GM12878 (cell line): ENCODE data around the gene ATP13A1. TPM values are rescaled to one million over a fixed set of nuclear protein-coding genes. Genes with fewer than 3 reads are reported as not detected.
A peak's percentile ranks its signal among the peaks of the same experiment; 100 is the strongest.

ENCODE experiments used
- ATAC-seq: fragments of 200-7000 bp; cut with Tn5 transposase; 3 replicates; pipeline ENCODE4 v1.9.1; 2020; ENCODE audit warnings: mild to moderate bottlenecking, moderate library complexity
- BruUV-seq: library from RNA; stranded (reverse); fragments of 400-500 nt; replicated peaks from 2 replicates; lab custom pipeline; 2021; lab: Mats Ljungman, UMichigan
- CTCF ChIA-PET: fragments of 300-600 bp; sonication (Branson Sonifier 250); formaldehyde crosslinking; extraction: SDS; loops from one replicate; lab custom pipeline; 2021; ENCODE audit warnings: inconsistent platforms; lab: Yijun Ruan, JAX
- POLR2A ChIA-PET: fragments of 350-600 bp; formaldehyde crosslinking; extraction: SDS; loops from one replicate; lab custom pipeline; 2021; ENCODE audit warnings: inconsistent platforms; lab: Charles Lee
- RAD21 ChIA-PET: fragments of 300-600 bp; sonication (Branson Sonifier 250); formaldehyde crosslinking; loops from one replicate; lab custom pipeline; 2023; ENCODE audit warnings: antibody characterized with exemption; ENCODE audit not compliant: unreplicated experiment; lab: Charles Lee
- SMC1A ChIA-PET: fragments of 300-600 bp; sonication (Branson Sonifier 250); formaldehyde crosslinking; loops from one replicate; lab custom pipeline; 2023; ENCODE audit not compliant: unreplicated experiment, uncharacterized antibody; lab: Charles Lee
- DNase-seq: peaks from one replicate; pipeline ENCODE4 v3.0.0-alpha.2; 2011; ENCODE audit warnings: low read depth, low spot score
- FAIRE-seq: peaks from 3 replicates; lab custom pipeline; 2011; peaks lifted over from hg19 to GRCh38; lab: Jason Lieb, UNC
- H2AFZ ChIP-seq: 2 replicates; pipeline ENCODE4 v1.6.0; 2011; ENCODE audit warnings: low read depth, low read length, control low read depth; ENCODE audit not compliant: control insufficient read depth
- H3K27ac ChIP-seq: 2 replicates; pipeline ENCODE4 v1.5.1; 2011; ENCODE audit warnings: control low read depth; ENCODE audit not compliant: control insufficient read depth, insufficient read depth
- H3K27me3 ChIP-seq, 2 experiments: replicated peaks in 1 of 2; 2 replicates each; pipeline versions ENCODE4 v1.6.0 to v1.6.1; 2011; ENCODE audit warnings: low read length in 1 of 2; ENCODE audit not compliant: control insufficient read depth in 2 of 2, insufficient read depth in 2 of 2
- H3K36me3 ChIP-seq, 2 experiments: 2 replicates each; pipeline ENCODE4 v1.5.1; 2011; ENCODE audit warnings: low read length in 1 of 2; ENCODE audit not compliant: control insufficient read depth in 2 of 2, insufficient read depth in 2 of 2
- H3K4me1 ChIP-seq: 2 replicates; pipeline ENCODE4 v1.6.1; 2011; ENCODE audit warnings: mild to moderate bottlenecking, low read length, moderate library complexity, mixed read lengths; ENCODE audit not compliant: control insufficient read depth, insufficient read depth
- H3K4me2 ChIP-seq: 2 replicates; pipeline ENCODE4 v1.6.0; 2011; ENCODE audit warnings: control low read depth; ENCODE audit not compliant: control insufficient read depth, insufficient read depth
- H3K4me3 ChIP-seq: fragments of 200-600 bp; sonication (generic); 2 replicates; pipeline ENCODE4 v1.5.1; 2016
- H3K79me2 ChIP-seq: 2 replicates; pipeline ENCODE4 v1.6.0; 2011; ENCODE audit warnings: low read length; ENCODE audit not compliant: control insufficient read depth, insufficient read depth
- H3K9ac ChIP-seq: 2 replicates; pipeline ENCODE4 v1.8.0; 2011; ENCODE audit warnings: low read length, control low read depth, mixed read lengths; ENCODE audit not compliant: control insufficient read depth, insufficient read depth
- H3K9me3 ChIP-seq: replicated peaks from 3 replicates; pipeline ENCODE4 v1.5.1; 2011; ENCODE audit warnings: mild to moderate bottlenecking, low read length; ENCODE audit not compliant: control insufficient read depth, insufficient read depth
- H4K20me1 ChIP-seq: 2 replicates; pipeline ENCODE4 v1.6.0; 2011; ENCODE audit not compliant: control insufficient read depth, insufficient read depth
- BCL11A ChIP-seq: IDR thresholded peaks from 2 replicates; pipeline ENCODE4 v1.6.1; 2011; ENCODE audit warnings: low read depth, low read length
- CBX5 ChIP-seq: sonication (generic); IDR thresholded peaks from 2 replicates; pipeline ENCODE4 v1.6.1; 2016; ENCODE audit warnings: low read depth, moderate library complexity, mild to moderate bottlenecking, inconsistent platforms
- E2F8 ChIP-seq: fragments of 450-650 bp; IDR thresholded peaks from 2 replicates; pipeline ENCODE4 v1.6.1; 2018; ENCODE audit warnings: mild to moderate bottlenecking, low read depth, moderate library complexity; ENCODE audit not compliant: partially characterized antibody
- ELK1 ChIP-seq: IDR thresholded peaks from 2 replicates; pipeline ENCODE4 v1.6.1; 2012; ENCODE audit warnings: low read depth, low read length, improper control_type of control experiment
- POLR2A ChIP-seq: IDR thresholded peaks from 2 replicates; pipeline ENCODE4 v1.6.1; 2011; ENCODE audit warnings: low read depth, mild to moderate bottlenecking, low read length
- POLR2AphosphoS5 ChIP-seq: IDR thresholded peaks from 2 replicates; pipeline ENCODE4 v1.6.1; 2011; ENCODE audit warnings: mild to moderate bottlenecking, low read length, inconsistent platforms
- WGBS: methylation state at CpG from one replicate; pipeline ENCODE4 v1.1.6; 2016; ENCODE audit warnings: low lambda C conversion rate; ENCODE audit not compliant: insufficient replicate concordance, insufficient coverage; ENCODE audit errors: missing lambda C conversion rate; 5-methylcytosine and 5-hydroxymethylcytosine counted together
- in situ Hi-C: fragments of 300-500 bp; cut with MboI; formaldehyde crosslinking; loops from 9 replicates; pipeline ENCODE4 v1.14.3; 2018; ENCODE audit warnings: mixed read lengths
- intact Hi-C: fragments of 100-400 bp; cut with micrococcal nuclease; formaldehyde crosslinking; loops from one replicate; pipeline ENCODE4 v1.14.2; 2022; ENCODE audit not compliant: unreplicated experiment
- polyA plus RNA-seq, 11 experiments: library from polyadenylated mRNA; depleted of rRNA in 4 of 11; unstranded in 6 of 11; stranded (reverse) in 5 of 11; fragments of >200 nt; fragmentation: Nextera tagmentation in 4 of 11; fragmentation: Illumina TruSeq in 1 of 11; extraction: Ambion mirVana in 4 of 11; extraction: Trizol in 1 of 11; gene quantifications; 1 replicate in 1 of 11; 2 replicates in 10 of 11; pipeline versions ENCODE4 v1.2.1 to v1.2.3, GENCODE V29; 2011 to 2016; ENCODE audit warnings: inconsistent platforms in 2 of 11, missing spikeins in 2 of 11, low read depth in 1 of 11
- total RNA-seq, 4 experiments: library from RNA; depleted of rRNA in 3 of 4; stranded (reverse); fragments of >200 nt in 3 of 4; fragmentation: Illumina TruSeq in 1 of 4; extraction: Trizol in 1 of 4; gene quantifications; 2 replicates each; pipeline versions ENCODE4 v1.2.1 to v1.2.3, GENCODE V29; 2013 to 2021

The ATP13A1 gene
- total and polyA plus RNA-seq, 10 of the 15 experiments (the other 5 are each of a cell fraction or from before 2014, with no cell fraction given) = 0.37 to 91.0 (median 29.8) TPM

GRCh38 chr19:19656451-19657396 lies 6.8 kb downstream of the ATP13A1 start:
- no peak overlapping the region for H3K27ac ChIP-seq
- H3K79me2 ChIP-seq = peaks cover 20% of the 10 kb centered on the region
- no peaks in the 10 kb centered on the region for H4K20me1 ChIP-seq
- WGBS = 98% methylated on average over 33 of the region's 33 CpGs
- no peak overlapping the region for H3K4me3 ChIP-seq
- RAD21 ChIA-PET = no interaction called here
- H3K9me3 ChIP-seq = no peaks in the 10 kb centered on the region
- POLR2A ChIA-PET = interaction anchor here (0.6 kb wide), 1 partner anchor 34 kb away, joined by 3 read pairs; no protein-coding TSS in a partner anchor
- no peak overlapping the region for H3K4me2 ChIP-seq
- CTCF ChIA-PET = no interaction called here
- FAIRE-seq = no peak
- no peak for ATAC-seq
- H3K4me1 ChIP-seq = no peaks in the 10 kb centered on the region; the same call in 1 of the 2 replicates
- TF ChIP-seq CBX5 = no peak
- peak; percentile 28 for TF ChIP-seq POLR2A
- no peak overlapping the region for H3K9ac ChIP-seq
- peaks cover 44 to 65% of the 10 kb centered on the region in 2 experiments for H3K36me3 ChIP-seq
- intact Hi-C loops (no loop called here), in situ Hi-C loops (no loop called here)
- no TSS peak for BruUV-seq
- no peak for DNase-seq
- SMC1A ChIA-PET = no interaction called here
- H2AFZ ChIP-seq = no peak overlapping the region
- no peaks in the 10 kb centered on the region for H3K27me3 ChIP-seq

- no peak for TF ChIP-seq E2F8
- TF ChIP-seq POLR2AphosphoS5 = no peak
- no peak for TF ChIP-seq ELK1
- no peak for TF ChIP-seq BCL11A
- ChIA-PET RAD21 (no interaction called here), CTCF (no interaction called here), POLR2A (no interaction called here), SMC1A (interaction anchor here (1.0 kb wide), 1 partner anchor 65 kb away, joined by 3 read pairs; no protein-coding TSS in a partner anchor)
- no peaks in the 10 kb centered on the region for H3K4me1 ChIP-seq
- in situ Hi-C loops (no loop called here), intact Hi-C loops (no loop called here)
- ATAC-seq (no peak), FAIRE-seq (no peak), DNase-seq (no peak)
- no TSS peak for BruUV-seq
- no peak overlapping the region for H3K4me3 ChIP-seq
- H3K27ac ChIP-seq = no peak overlapping the region
- no peaks in the 10 kb centered on the region for H3K9me3 ChIP-seq
- no peak overlapping the region for H2AFZ ChIP-seq
- 96% methylated on average over 27 of the region's 27 CpGs for WGBS
- H3K36me3 ChIP-seq = peaks cover 53 to 74% of the 10 kb centered on the region in 2 experiments
- no peak overlapping the region for H3K4me2 ChIP-seq
- H3K9ac ChIP-seq = no peak overlapping the region
- no peaks in the 10 kb centered on the region for H4K20me1 ChIP-seq
- H3K79me2 ChIP-seq = peaks cover 11% of the 10 kb centered on the region
- no peaks in the 10 kb centered on the region for H3K27me3 ChIP-seq
Observed at GRCh38 chr19:19655641-19656343, 7.7 kb downstream of the ATP13A1 start.
